ENCODE results near the gene IPO11.

Gene IPO11

GRCh38 chr5:62450259-62450658, 37.7 kb downstream of the IPO11 start:
- TF ChIP-seq ZFX (IDR thresholded peaks at IDR 0.05), result no peak
- TF ChIP-seq, protein P1, sequence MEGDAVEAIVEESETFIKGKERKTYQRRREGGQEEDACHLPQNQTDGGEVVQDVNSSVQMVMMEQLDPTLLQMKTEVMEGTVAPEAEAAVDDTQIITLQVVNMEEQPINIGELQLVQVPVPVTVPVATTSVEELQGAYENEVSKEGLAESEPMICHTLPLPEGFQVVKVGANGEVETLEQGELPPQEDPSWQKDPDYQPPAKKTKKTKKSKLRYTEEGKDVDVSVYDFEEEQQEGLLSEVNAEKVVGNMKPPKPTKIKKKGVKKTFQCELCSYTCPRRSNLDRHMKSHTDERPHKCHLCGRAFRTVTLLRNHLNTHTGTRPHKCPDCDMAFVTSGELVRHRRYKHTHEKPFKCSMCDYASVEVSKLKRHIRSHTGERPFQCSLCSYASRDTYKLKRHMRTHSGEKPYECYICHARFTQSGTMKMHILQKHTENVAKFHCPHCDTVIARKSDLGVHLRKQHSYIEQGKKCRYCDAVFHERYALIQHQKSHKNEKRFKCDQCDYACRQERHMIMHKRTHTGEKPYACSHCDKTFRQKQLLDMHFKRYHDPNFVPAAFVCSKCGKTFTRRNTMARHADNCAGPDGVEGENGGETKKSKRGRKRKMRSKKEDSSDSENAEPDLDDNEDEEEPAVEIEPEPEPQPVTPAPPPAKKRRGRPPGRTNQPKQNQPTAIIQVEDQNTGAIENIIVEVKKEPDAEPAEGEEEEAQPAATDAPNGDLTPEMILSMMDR (conservative IDR thresholded peaks at IDR 0.05), result no peak

GRCh38 chr5:62457071-62457470, 44.5 kb downstream of the IPO11 start:
- H3K27ac ChIP-seq, result no peak overlapping the region
- TF ChIP-seq, protein P1 (conservative IDR thresholded peaks at IDR 0.05), result no peak
- no peak for TF ChIP-seq ZFX (IDR thresholded peaks at IDR 0.05)

More at GRCh38 chr5:62450259-62450658, 37.7 kb downstream of the IPO11 start:
- H3K27ac ChIP-seq, result no peak overlapping the region

GRCh38 chr5:62460578-62460983, 48.0 kb downstream of the IPO11 start:
- no peak overlapping the region for H3K27ac ChIP-seq
- TF ChIP-seq ZFX (IDR thresholded peaks at IDR 0.05), result no peak
- TF ChIP-seq, protein P1 (conservative IDR thresholded peaks at IDR 0.05), result peak; percentile 88

DNA sequence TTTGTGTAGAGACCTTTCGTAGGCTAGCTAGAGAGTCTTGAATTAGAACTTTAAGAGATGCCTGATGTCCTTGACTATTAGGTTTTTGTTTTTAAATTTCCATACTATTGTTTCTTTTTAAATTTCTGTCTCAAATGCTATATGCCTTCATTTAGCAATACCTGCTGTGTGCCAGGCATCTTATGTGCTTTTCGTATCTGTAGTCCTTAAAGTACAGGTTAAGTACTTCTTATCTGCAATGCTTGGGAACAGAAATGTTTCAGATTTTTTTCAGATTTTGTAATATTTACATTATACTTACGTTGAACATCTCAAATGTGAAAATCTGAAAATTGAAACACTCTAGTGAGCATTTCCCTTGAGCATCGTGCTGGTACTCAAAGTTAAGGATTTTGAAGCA, 49.0 kb downstream of the IPO11 start:
- no peak overlapping the region for H3K27ac ChIP-seq
- TF ChIP-seq, protein P1 (conservative IDR thresholded peaks at IDR 0.05), result no peak
- TF ChIP-seq ZFX (IDR thresholded peaks at IDR 0.05), result no peak

DNA sequence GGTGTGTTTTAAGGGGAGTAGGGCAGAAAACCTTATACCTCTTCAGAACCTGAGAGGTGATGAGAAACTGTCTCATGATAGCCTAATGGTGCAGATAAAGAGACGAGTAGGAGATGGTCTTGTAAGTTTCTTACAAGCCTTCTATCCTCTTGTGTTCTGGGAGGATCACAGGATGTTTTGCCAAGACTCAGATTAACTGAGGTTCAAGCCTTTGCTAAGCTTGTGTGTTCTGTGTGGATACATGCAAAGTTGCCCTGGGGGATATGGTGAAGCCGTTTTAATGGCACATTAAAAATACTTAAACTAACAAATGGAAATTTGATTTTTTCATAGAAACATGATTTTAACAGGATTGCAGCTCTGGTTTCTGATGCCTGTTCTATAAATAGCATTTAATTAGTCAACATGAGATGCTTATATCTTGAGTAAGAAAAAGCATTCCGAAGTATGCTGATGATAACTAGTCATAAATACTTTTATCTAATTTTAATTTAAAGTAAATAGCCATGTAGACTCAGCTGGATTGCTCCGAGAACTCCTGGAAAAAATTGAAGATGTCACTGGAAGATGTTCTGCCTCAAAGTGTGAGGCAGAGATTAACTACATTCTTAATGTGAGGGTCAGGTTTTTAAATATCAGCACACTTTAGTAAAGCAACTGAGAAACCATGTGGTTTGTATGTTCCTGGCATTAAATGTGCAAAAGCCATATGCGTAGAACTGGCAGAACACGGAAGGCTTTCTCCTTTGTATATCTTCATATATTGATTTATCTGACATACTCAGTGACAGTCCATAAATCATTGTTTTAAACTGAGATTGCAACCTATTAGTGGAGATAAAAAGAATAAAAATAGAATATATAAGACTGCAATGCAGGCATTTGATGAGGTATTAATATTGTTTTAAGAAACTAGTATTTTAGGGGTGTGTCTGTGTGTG, 53.7 kb downstream of the IPO11 start:
- TF ChIP-seq, protein P1 (conservative IDR thresholded peaks at IDR 0.05), result no peak
- no peak for TF ChIP-seq ZFX (IDR thresholded peaks at IDR 0.05)
- H3K27ac ChIP-seq, result no peak overlapping the region

DNA sequence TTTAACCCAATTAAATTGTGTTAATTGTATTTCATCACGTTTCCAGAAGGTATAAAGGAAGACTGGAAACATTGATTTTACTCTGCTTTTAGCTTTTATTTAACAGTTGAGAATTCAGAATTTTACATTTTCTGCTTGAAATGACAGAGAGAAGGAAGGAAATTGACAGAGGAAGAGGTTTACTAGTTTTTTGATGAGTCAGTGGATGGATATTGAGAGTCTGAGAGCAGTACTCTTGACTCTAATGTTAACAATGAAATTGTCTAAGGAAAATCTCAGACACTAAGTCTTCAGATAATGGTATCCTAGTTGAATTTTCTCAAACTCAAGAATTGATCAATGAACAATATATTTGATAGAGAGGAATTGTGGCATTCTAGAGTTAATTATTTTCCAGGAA, 60.6 kb downstream of the IPO11 start:
- no peak overlapping the region for H3K27ac ChIP-seq
- TF ChIP-seq, protein P1 (conservative IDR thresholded peaks at IDR 0.05), result no peak
- TF ChIP-seq ZFX (IDR thresholded peaks at IDR 0.05), result no peak

- H3K27ac ChIP-seq, result no peak overlapping the region
- no peak for TF ChIP-seq ZFX (IDR thresholded peaks at IDR 0.05)
- TF ChIP-seq, protein P1 (conservative IDR thresholded peaks at IDR 0.05), result no peak
Observed at GRCh38 chr5:62475072-62475471, 62.5 kb downstream of the IPO11 start.
